ENCODE data around the gene ARHGEF16.

DNA sequence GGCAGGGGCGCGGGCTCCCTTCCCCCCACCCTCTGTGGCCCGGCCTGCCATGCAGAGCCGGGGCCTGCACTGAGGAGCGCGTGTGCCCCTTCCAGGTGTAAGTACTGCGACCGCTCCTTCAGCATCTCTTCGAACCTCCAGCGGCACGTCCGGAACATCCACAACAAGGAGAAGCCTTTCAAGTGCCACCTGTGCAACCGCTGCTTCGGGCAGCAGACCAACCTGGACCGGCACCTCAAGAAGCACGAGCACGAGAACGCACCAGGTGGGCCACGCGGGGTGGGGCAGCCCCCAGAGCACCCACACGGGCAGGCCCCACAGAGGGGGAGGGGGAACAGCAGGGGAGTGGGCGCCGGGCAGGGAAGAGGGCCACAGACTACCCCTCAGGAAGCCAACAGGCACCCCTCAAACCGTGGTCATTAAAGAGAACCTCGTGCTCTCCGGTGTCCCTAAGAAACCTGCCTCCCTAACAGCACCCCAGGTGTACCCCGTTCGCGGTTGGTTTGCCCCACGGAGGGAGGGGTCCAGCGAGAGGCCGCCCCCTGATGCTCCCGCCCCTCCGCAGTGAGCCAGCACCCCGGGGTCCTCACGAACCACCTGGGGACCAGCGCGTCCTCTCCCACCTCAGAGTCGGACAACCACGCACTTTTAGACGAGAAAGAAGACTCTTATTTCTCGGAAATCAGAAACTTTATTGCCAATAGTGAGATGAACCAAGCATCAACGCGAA is 28.8 kb upstream of the ARHGEF16 start:
- TF ChIP-seq, protein P1, sequence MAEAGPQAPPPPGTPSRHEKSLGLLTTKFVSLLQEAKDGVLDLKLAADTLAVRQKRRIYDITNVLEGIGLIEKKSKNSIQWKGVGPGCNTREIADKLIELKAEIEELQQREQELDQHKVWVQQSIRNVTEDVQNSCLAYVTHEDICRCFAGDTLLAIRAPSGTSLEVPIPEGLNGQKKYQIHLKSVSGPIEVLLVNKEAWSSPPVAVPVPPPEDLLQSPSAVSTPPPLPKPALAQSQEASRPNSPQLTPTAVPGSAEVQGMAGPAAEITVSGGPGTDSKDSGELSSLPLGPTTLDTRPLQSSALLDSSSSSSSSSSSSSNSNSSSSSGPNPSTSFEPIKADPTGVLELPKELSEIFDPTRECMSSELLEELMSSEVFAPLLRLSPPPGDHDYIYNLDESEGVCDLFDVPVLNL (CRISPR knock-in tag; IDR thresholded peaks at IDR 0.05; ENCODE audit: borderline replicate concordance, low read depth), result no peak
- TF ChIP-seq, protein P2, sequence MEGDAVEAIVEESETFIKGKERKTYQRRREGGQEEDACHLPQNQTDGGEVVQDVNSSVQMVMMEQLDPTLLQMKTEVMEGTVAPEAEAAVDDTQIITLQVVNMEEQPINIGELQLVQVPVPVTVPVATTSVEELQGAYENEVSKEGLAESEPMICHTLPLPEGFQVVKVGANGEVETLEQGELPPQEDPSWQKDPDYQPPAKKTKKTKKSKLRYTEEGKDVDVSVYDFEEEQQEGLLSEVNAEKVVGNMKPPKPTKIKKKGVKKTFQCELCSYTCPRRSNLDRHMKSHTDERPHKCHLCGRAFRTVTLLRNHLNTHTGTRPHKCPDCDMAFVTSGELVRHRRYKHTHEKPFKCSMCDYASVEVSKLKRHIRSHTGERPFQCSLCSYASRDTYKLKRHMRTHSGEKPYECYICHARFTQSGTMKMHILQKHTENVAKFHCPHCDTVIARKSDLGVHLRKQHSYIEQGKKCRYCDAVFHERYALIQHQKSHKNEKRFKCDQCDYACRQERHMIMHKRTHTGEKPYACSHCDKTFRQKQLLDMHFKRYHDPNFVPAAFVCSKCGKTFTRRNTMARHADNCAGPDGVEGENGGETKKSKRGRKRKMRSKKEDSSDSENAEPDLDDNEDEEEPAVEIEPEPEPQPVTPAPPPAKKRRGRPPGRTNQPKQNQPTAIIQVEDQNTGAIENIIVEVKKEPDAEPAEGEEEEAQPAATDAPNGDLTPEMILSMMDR (IDR thresholded peaks at IDR 0.05), result no peak

Data from WTC11 (cell line).